ENCODE data around the gene RNF187.
"Not testable (repeated sequence)": the region's sequence is repeated elsewhere in the genome, so short reads cannot be mapped to it uniquely, and the experiment has no call there.

RNF187 gene

DNA sequence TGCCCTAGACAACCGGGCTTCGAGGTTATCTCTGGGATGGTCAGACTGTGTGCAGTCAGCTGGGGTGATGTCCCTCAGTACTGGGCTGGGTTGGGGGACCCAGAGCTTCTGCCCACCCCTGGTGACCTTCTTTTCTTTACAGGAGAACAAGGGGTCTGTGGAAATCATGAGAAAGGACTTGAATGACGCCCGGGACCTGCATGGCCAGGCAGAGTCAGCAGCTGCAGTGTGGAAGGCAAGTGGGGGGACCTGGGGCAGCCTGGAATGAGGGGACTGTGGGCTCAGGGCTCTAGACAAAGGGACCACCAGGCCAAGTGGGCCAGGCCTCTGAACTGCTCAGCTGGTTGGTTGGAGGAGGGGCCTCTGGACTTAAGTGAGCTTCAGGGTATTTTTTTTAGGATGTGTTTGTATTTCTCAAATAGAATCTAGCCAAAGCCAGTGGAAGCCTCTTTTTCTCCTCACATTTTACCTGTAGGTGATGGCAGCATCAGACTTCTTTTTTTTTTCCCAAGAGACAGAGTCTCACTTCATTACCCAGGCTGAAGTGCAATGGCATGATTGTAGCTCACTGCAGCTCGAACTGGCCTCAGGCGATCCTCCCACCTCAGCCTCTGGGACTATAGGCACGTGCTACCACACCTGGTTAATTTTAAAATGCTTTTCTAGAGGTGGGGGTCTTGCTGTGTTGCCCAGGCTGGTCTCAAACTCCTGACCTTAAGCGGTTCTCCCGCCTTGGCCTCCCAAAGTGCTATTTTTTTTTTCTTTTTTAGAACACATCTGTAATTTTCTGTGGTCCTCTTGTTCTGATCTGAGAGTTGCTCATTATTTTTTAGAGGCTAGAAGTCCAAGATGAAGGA, 1.9 kb downstream of the RNF187 start:
- no peak for DNase-seq

- peak; percentile 34 for DNase-seq
These were observed 3.2 kb downstream of the RNF187 start for GRCh38 chr1:228490120-228491078.

DNA sequence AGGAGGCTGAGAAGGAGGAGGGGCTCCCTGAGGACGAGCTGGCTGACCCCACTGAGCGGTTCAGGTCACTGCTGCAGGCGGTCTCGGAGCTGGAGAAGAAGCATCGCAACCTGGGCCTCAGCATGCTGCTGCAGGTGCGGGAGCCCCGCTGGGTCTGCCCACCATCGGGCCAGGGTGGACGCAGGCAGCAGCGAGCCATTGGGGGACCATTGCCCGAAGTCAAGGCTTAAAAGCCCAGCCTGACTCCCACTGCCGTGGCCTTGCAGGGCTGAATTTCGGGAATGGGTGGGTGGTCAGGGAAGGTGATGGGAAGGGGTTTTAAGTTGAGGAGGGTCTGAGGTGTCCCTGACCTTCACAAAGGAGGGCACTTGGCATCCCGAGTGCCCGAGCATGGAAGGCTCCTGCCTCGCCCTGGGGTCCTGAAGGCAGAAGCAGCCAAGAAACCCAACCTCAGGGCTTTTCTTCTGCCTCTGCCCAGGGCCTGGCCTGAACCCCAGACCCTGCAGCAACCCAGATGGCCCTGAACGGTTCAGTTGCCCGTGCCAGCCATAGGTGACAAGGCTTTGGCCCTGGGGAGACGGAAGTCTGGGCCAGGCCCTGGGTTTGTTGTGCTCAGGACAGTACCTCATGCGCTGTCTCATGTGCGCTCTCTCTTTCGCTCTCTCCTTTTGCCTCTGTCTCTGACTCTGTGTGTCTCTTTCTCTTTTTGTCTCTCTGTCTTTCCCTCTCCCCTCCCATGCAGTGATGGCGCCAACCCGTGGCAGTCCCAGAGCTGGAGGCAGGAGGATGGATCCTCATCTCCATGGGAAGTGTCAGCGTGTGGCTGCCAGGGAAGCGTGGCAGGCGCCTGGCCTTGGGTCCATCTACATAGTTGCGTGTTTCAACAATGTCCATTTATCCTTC, 6.2 kb downstream of the RNF187 start:
- DNase-seq: no peak

GRCh38 chr1:228494044-228494353, 6.8 kb downstream of the RNF187 start:
- no peak for DNase-seq

DNA sequence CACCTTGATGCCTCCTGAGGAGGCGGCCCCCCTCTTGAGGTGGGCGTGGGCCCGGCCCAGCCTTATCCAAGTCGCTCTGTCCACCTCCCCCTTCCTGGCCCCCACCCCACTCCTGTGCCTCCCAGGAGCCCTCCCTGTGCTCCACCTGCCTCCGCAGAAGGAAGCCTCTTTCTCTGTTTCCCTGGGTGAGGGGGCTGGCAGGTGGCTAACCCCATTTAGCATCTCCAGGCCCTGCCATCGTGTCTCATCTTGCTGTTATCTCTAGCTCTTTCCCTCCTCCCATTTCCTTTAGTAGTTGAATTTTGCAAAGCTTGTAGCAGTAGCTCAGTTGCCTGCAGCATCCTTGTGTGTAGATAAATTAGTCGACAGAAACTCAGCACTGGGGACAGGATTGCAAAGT, 7.2 kb downstream of the RNF187 start:
- DNase-seq: no peak

GRCh38 chr1:228494970-228495853, 8.0 kb downstream of the RNF187 start:
- DNase-seq: no peak

DNA sequence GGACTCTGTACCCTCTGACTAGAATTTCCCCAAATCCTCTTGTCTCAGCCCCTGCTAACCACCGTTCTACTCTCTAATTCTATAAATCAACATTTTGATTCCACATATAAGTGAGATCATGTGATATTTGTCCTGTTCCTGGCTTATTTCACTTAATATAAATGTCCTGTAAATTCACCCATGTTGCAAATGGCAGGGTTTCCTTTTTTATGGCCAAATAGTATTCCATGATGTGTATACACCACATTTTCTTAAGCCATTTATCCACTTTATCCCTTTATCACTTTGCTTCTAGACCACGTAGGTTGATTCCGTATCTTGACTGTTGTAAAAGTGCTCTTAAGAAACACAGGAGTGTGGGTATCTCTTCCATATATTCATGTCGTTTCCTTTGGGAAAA, 8.9 kb downstream of the RNF187 start:
- DNase-seq: no peak

DNA sequence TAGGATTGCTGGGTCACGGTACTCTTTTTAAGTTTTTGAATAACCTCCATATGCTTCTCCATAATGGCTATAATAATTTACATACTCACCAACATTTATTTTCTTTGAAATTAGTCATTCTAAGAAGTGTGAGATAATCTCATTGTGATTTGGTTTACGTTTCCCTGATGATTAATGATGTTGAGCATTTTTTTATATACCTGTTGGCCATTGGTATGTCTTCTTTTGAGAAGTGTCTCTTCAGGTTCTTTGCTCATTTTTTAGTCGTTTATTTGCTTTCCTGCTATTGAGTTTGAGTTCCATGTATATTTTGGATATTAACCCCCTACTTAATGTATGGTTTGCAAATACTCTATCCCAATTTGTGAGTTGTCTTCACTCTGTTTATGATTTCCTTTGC, 9.3 kb downstream of the RNF187 start:
- DNase-seq: no peak

GRCh38 chr1:228497206-228497605, 10.0 kb downstream of the RNF187 start:
- no peak for DNase-seq

GRCh38 chr1:228497817-228498216, 10.6 kb downstream of the RNF187 start:
- no peak for DNase-seq

DNA sequence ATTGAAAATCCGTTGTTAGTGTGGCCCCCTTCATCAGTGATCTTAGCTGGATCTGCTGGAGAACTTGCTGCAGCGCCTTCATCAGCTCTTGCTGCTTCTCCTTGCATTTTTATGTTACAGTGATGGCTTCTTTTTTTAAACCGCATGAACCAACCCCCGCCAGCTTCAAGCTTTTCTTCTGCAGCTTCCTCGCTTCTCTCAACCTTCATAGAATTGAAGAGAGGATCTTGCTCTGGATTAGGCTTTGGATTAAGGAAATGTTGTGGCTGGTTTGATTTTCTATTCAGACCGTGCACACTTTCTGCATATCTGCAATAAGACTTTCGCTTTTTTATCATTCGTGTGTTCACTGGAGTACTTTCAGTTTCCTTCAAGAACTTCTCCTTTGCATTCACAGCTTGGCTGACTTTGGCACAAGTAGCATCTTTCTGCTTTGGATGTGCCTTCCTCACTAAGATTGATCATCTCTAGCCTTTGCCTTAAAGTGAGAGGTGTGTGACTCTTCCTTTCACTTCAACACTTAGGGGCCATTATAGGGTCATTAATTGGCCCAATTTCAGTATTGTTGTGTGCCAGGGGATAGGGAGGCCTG, 13.1 kb downstream of the RNF187 start:
- no peak for DNase-seq

- DNase-seq: peak; percentile 89
These were observed 14.0 kb downstream of the RNF187 start for GRCh38 chr1:228500901-228501871.

GRCh38 chr1:228502522-228502921, 15.3 kb downstream of the RNF187 start:
- DNase-seq: no peak

DNA sequence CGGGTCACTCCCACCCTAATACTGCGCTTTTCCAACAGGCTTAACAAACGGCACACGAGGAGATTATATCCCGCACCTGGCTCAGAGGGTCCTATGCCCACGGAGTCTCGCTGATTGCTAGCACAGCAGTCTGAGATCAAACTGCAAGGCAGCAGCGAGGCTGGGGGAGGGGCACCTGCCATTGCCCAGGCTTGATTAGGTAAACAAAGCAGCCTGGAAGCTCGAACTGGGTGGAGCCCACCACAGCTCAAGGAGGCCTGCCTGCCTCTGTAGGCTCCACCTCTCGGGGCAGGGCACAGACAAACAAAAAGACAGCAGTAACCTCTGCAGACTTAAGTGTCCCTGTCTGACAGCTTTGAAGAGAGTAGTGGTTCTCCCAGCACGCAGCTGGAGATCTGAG, 18.8 kb downstream of the RNF187 start:
- not testable (repeated sequence) for DNase-seq

- no peak for DNase-seq
These were observed 20.9 kb downstream of the RNF187 start for GRCh38 chr1:228507961-228508652.

GRCh38 chr1:228508840-228509415, 21.7 kb downstream of the RNF187 start:
- no peak for DNase-seq

GRCh38 chr1:228510101-228510802, 23.1 kb downstream of the RNF187 start:
- DNase-seq: no peak

DNA sequence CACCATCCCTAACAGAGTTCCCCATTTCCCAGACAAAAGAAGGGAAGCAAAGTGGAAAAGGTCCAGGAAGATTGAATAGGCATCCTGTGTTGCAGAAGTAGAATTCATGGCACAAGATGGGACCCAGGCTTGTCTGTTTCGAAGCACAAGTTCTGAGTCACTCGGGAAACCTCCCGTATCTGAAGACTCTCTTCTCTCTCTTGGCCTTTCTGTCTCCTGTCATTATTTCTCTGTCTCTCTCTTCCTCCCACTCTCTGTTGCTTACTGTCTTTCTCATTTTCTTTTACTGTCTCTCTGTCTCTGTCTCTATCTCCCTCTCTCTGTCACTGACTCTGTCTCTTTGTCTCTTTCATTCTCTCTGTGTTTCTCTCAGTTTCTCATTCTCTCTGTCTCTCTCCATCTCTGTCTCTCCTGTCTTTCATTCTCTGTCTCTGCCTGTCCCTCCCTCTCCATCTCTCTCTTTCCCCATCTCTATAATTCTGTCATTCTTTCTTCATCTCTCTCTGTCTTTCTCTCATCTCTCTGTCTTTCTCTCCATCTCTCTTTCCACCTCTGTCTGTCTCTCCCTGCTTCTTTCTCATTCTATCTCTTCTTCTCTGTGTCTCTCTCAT, 23.7 kb downstream of the RNF187 start:
- DNase-seq: no peak
